ENCODE results near the gene NCAPG.

The NCAPG gene, protein sequence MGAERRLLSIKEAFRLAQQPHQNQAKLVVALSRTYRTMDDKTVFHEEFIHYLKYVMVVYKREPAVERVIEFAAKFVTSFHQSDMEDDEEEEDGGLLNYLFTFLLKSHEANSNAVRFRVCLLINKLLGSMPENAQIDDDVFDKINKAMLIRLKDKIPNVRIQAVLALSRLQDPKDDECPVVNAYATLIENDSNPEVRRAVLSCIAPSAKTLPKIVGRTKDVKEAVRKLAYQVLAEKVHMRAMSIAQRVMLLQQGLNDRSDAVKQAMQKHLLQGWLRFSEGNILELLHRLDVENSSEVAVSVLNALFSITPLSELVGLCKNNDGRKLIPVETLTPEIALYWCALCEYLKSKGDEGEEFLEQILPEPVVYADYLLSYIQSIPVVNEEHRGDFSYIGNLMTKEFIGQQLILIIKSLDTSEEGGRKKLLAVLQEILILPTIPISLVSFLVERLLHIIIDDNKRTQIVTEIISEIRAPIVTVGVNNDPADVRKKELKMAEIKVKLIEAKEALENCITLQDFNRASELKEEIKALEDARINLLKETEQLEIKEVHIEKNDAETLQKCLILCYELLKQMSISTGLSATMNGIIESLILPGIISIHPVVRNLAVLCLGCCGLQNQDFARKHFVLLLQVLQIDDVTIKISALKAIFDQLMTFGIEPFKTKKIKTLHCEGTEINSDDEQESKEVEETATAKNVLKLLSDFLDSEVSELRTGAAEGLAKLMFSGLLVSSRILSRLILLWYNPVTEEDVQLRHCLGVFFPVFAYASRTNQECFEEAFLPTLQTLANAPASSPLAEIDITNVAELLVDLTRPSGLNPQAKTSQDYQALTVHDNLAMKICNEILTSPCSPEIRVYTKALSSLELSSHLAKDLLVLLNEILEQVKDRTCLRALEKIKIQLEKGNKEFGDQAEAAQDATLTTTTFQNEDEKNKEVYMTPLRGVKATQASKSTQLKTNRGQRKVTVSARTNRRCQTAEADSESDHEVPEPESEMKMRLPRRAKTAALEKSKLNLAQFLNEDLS

DNA sequence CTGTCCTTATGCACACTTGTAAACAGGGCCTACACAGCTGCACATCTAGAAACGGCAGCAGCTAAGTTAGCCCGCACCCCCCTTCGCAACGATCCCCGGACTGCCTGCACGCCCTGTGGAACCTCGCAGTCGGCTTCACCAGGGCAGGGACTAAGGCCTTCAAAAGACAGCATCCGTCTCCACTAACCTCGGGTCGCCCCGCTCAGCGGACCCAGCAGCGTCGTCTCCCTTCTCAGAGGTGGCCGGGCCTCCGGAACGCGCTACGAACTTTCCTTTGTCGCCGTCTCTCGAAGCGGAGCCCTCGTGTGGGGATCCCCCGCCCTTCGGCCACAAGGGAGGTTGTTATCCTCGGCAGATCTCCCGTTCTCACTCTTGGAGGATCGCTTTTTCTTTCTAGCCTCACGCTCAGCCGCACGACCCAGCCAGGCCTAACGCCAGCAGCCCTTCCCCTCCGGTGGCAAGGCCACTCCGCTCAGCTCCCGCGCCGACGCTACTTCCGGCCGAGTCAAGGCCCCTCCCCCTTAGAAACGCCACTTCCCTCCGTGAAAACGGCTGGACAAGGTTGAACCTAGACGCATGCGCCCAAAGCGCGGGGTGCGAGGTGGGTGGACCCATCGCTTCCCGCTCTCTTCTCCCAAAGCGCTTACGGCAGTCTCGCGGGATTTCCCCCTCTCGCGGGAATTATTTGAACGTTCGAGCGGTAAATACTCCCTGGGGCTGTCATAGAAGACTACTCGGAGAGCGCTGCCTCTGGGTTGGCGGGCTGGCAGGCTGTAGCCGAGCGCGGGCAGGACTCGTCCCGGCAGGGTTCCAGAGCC lies at the start of gene NCAPG, which contains the start of gene DCAF16:
NCAPG (plus strand) TSS at position 720 of the 818 bp plus-strand sequence. CDS start 99 bp downstream, outside the sequence.
DCAF16 (minus strand) TSS at position 498 of the 818 bp plus-strand sequence. CDS start 6,616 bp downstream, outside the sequence.
- peak; percentile 95 to 97 for DNase-seq

DNA sequence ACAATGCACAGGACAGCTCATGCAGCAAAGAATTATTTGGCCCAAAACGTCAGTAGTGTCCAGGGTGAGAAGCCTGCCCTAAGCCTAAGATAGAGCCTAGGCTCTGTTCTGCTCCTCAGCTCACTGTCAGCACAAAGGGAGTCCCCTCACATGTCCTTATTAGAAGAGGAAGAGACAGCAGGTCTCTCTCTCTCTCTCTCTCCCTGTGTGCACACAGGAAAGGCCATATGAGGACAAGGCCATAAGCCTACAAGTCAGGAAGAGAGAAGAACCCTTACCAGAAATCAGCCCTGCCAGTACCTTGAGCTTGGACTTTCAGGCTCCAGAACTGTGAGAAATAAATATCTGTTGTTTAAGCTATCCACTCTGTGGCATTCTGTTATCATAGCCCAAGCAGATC lies 49.7 kb upstream of the NCAPG start:
- DNase-seq = no peak

DNA sequence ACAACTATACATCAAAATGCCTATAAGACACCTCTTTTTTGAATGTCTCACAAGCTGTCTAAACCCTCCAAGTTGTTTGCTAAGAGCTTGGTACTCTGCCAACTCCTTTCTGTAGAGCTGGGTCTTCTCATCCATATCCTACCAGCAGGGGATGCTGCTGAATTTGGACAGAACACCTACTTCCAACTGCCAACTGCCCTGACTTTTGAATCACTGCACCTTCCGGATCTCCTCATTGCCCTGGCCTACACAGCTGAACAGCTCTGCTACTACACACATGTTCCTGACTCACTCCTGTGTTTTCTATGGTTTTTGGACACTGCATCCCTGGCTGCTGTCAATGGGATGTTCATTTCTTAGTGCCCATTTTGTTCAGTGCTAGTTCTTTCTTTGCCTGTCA lies 48.1 kb upstream of the NCAPG start:
- DNase-seq = no peak

DNA sequence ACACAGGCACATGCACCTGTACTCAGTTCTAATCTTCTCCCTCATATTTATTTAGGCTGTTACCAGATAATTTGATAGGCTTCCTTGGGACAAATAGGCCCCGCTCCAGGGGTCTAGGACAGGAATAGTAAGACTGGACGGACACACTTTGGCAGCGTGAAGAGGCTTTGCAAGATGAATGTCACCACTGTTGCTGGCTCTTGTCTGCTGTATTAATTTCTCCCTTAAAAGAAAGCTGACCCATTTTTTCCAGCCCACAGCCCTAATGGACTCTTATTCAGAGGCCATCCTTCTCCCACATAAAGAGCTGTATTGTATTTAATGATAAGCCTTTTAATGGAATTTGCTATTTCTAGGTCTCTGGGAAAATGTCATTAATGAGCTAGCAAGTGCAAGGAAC lies 47.4 kb upstream of the NCAPG start:
- no peak for DNase-seq

DNA sequence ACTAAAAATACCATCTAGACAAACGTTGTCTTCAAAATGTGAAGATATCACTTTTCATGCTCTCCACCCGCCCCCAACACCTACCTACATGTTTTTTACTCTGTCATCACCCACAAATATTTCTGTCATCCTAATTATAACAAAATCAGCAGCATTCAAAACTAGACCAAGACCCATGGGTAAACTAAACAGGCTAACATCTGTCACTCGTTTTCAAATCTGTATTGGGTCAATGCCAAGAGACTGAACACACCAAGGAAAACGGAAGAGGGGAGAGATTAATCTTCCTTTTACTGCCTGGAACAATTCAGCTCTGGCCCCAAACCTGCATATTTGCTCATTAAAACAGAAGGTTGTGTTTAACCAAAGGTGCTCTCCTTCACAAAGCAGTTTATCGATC lies 46.8 kb upstream of the NCAPG start:
- DNase-seq = no peak

DNA sequence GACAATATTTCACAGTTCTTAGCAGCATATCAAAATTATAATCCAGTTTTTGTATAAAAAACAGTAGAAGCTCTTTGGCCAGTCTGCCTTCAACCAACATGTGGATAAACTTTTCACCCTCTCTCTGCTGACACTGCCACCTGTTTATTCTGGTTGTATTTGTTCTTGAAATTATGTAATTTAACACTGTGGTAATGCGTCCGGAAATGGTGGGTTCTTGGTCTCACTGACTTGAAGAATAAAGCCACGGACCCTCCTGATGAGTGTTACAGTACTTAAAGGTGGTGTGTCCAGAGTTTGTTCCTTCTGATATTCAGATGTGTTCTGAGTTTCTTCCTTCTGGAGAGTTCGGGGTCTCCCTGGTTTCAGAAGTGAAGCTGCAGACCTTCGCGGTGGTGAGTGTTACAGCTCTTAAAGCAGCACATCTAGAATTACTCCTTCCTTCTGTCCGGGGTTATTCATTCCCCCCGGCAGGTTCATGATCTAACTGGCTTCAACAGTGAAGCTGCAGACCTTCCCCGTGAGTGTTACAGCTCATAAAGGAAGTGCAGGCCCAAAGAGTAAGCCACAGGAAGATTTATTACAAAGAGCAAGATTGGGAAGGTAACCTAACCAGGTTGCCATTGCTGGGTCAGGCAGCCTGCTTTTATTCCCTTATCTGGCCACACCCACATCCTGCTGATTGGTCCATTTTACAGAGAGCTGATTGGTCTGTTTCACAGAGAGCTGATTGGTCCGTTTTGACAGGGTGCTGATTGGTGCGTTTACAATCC lies 45.1 kb upstream of the NCAPG start:
- DNase-seq = no peak

DNA sequence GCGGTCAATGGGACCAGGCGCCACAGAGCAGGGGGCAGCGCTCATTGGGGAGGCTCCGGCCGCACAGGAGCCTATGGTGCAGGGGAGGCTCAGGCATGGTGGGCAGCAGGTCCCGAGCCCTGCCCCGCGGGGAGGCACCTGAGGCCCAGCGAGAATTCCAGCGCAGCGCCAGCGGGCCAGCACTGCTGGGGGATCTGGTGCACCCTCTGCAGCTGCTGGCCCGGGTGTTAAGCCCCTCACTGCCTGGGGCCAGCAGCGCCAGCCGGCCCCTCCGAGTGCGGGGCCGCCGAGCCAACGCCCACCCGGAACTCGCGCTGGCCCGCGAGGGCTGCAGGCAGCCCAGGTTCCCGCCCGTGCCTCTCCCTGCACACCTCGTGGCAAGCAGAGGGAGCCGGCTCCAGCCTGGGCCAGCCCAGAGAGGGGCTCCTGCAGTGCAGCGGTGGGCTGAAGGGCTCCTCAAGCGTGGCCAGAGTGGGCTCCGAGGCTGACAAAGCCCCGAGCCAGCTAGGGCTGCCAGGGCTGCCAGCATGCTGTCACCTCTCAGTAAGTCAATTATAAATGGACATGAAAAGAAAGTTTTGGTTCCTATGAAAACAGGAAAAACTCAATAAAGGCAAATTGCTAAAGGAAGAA lies 43.8 kb upstream of the NCAPG start:
- no peak for DNase-seq

DNA sequence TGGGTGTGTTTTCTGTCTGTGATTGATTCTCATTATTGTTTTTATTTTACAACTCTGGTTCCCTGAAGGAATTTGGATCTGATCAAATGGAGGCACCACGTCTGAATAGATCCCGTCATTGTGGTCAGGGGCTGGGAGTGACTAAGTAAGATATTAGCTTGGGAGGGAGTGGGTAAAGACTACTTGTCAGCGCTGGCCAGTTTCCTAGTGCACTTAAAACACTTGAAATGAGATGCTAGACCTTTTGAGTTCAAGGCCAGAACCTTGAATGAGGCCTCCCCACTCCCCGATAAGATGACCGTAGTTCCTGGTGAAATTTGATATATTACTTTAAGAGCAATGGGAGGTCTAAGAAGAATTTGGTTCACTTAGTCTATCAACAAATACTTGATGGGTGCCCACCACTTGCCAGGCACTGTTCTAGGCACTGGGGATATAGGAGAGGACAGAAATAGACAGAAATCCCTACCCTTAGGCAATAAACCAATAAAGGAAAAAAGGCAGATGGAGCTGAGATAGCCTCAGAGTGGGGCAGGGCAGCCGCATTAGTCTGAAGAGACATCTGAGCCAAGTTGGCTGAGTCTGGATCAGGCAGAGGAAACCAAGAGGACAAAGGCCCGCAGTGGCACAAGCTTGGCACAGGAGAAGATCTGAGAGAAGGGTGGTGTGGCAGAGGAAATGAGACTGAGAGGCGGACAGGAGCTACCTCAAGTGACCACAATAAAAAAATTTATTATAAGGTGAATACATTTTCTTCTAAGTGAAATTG lies 41.2 kb upstream of the NCAPG start:
- no peak for DNase-seq

DNA sequence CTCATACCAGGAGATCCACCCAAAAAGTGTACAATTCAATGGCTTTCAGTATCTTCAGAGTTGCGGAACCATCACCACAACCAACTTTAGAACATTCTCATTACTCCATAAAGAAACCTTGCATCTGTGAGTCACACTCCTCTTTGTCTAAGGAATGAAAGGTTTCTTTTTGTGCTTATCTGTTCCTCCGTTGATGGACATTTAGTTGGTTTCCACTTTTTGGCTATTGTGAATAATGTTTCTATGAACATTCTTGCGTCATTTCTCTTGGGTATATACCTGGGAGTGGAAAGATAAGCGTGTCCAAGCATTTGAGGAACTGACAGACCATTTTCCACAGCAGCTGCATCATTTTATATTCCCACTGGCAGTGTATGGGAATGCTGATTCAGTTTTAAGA lies 39.9 kb upstream of the NCAPG start:
- DNase-seq = no peak

DNA sequence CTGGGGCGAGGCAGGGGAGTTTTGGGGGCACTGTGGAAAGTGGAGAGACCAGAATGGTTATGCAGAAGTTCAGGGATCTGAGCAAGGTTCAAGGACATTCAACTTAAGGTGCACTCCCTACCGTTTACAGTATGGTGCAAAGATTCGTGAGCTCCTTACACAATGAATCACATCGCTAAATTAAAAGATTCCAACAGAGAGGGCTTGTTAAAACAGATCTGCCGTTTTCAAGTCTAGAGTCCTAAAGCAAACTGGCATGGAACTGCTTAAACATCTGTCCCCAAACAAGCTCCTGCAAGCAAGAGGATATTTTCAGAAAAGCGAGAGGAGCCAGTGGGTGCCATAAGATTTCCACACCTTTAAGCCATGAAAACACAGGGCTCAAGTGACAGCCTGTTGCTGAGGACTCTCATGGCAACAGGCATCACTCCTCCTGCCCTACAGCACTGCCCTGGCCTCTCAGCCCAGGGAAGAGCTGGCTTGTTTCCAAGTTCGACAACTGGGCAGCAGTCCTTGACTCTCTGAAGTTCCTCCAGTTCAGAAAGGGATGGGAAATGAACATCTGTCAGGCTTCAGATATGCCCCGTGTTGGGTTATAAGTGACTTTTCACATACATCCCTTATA lies 39.4 kb upstream of the NCAPG start:
- DNase-seq = no peak

DNA sequence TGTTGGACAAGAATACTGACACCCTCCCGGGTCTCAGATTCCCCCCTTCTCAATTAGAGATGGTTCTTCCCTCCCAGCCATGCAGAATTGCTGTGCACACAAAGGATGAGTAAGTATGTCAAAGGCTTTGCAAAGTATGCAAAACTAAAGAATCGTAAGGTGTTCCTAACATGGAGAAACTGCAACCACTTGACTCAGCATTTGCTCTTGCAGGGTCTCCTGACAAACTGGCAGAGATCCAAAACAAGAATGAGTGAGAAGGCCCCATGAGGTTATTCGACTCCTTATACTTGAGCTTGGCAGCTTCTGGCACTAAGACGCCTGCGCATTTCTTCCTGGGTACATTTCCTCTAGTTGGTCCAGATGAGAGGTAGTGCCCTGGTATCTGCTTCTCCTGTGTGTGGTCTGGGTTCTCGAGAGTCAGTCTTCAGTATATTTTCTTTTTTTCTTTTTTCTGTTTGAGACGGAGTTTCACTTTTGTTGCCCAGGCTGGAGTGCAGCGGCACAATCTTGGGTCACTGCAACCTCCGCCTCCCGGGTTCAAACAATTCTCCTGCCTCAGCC lies 37.6 kb upstream of the NCAPG start:
- DNase-seq = no peak

DNA sequence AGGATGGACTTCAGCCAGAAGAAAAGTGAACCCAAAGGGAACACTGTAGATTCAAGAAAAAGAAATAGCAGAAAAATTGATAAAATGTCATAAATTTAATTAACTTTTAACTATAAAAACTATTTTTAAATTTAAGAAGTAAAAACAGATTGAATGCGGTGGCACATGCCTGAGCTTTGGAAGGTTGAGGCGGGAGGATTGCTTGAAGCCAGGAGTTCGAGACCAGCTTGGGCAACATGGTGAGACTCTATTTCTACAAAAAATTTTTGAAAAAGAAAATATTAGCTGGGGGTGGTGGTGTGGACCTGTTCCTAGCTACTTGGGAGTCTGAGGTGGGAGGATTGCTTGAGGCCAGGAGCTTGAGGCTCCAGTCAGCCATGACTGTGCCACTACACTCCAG lies 32.3 kb upstream of the NCAPG start:
- no peak for DNase-seq

DNA sequence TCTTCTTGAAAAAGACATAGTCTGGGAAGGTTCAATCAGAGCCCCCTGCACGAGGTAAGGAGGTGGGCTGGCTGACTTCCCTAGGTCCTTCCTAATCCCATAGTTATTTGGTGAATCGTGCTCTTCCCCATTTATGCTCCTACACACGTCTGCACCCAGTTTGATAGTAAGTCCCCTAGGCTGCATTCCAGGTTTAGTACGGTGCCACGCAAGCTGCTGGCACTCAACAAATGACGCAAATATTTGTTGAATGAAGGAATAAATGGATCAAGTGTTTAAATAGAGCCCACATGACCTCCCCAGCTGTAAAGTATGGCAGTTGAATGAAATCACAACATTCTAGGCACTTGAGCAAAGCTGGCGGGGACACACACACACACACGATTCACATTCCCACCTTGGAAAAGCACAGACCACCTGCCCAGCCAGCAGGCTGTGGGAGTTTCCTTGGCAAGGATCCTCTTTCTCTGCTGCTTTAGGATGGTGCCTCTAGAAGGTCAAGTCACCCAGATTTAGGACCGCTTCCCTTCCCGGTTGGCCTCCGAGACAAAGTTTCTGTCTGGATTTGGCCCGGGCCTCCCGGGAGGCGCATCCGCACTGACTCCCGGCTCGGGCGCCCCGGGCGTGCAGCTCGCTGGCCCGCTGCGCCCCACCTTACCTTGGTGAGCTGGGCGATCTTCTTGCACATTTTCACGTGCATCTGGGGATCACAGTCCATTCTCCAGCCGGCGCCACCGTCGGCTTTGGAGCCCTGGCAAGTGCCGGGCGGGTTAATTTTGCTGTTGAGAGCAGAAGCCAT lies 30.1 kb upstream of the NCAPG start:
- DNase-seq = no peak

DNA sequence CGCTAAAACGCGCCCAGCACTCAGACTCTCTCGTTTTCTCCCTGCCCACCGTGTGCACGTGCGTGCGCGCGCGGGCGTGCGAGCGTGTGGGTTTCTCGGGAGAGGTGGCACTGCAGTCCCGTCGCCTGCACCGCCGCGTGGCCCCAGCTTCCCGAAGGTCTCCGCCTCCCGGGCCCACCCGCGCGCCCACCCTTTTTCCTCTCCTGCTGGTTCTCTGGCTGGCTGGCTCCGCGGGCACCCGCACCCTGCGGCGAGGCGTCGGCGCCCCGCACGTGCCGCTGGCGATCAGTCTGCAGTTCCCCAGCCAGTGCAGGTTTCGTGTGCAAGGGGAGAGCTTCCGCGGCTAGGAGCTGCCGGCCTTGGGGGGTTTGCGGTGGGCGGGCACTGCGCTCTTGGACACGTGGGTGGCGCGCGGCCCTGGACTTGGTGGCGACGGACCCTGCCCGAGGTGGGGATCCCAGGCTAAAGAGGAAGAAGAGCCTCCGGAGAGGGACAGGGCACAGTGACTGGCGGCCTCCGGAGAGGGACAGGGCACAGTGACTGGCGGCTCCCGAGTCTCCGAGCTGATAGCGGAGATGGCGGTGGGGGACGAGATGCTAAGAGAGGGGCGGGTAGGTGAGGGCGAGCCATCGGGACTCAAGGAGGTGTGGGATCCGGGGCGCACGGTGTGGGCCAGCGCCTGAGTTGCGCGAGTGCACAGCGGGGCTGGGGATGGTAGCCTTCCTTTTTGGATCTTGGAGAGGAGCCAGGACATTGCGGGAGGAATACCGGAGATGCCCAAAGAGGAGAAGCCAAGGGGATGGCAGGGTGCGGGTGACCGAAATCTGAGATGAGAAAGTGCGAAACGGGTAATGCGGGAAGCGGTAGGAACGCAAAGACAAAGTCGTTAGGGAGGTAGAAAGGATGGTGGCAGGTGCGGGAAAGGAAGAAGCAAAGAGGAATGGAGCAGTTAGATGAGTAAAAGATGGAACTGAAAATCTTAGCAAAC lies 29.2 kb upstream of the NCAPG start, which contains the start of gene FAM184B:
FAM184B (minus strand) TSS at position 322 of the 988 bp plus-strand sequence. CDS start 322 bp downstream, outside the sequence.
- DNase-seq = no peak

DNA sequence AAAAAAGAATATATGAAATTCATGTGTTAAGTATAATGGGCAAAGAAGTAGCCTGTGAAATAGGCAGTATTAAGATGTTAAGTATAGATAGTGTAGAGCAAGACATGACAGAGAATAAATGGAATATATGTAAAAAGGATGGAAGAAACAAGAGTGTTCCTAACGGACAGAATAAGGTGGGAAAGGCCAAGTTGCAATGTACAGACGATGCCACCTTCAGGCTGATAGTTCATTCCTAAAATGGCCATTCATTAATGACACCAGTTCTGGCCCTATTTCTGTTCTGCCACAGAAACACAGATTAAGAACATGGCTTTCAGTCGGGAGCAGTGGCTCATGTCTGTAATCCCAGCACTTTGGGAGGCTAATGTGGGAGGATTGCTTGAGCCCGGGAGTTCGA lies 24.9 kb upstream of the NCAPG start:
- DNase-seq = no peak

DNA sequence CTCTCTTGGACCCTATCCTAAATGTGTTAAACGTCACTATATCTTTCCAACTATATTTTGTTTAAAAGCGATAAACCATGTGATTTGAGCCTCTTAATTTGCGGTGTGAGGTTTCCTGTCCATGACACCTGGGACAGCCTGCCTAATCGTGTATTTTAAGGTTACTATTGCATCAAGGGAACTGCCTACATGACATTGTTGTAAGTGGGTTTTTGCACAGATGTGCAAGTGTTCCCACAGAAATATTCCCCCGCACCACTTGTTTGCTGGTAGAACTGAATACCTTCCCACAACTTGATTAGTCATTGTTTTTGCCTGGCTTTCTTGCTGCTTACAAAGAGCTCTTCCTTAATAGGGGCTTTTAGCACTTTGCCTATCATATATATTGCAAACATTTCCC lies 24.2 kb upstream of the NCAPG start:
- no peak for DNase-seq

DNA sequence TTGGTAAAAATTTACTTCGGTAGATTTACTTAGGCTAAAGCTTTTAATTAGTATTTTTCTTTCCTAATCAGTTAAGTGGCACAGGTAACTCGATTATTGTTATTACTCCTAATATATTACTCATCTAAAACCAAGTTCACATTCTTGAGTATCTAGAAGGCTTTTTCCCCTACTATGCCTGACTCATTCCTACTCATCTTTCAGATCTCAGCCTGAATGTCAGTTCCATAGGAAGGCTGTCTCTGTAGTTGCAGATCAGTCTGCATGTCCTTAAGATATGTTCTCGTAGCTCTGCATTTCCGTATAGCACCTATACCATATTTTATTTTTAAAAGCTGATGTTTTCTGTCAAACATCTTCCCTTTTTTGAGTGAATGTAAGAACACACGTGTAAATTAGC lies 23.5 kb upstream of the NCAPG start:
- no peak for DNase-seq

Measured in SW 1271 (cell line).